Measurements from ENCODE around the gene RAD50. TPM values are rescaled to one million over a fixed set of nuclear protein-coding genes. Genes with fewer than 3 reads are reported as not detected.
A peak's percentile ranks its signal among the peaks of the same experiment; 100 is the strongest.

The RAD50 gene
- polyA plus RNA-seq, 1 experiment: 25.3 TPM

GRCh38 chr5:132658381-132659302 lies 101.9 kb downstream of the RAD50 start:
- ChIA-PET CTCF (interaction anchor here (1.0 kb wide), 1 partner anchor 11 kb away, joined by 3 read pairs; no protein-coding TSS in a partner anchor), POLR2A (no interaction called here)
- H3K4me3 ChIP-seq (ENCODE audit: low read depth, low read length): no peak overlapping the region
- no peaks in the 10 kb centered on the region; the same call in 1 of the 2 replicates for H3K9me3 ChIP-seq (ENCODE audit: control insufficient read depth, insufficient read depth, low read length)
- H3K27ac ChIP-seq (ENCODE audit: low read depth, low read length): no peak overlapping the region
- no peak for TF ChIP-seq CTCF (IDR thresholded peaks at IDR 0.05; ENCODE audit: low read depth, low read length)
- DNase-seq (ENCODE audit: low read depth, low spot score): no peak
- H3K27me3 ChIP-seq (ENCODE audit: control insufficient read depth, insufficient read depth, low read length): peaks cover 3% of the 10 kb centered on the region

- DNase-seq (ENCODE audit: low read depth, low spot score): no peak
- H3K27ac ChIP-seq (ENCODE audit: low read depth, low read length): no peak overlapping the region
- POLR2A ChIA-PET: no interaction called here
- no peak for TF ChIP-seq CTCF (IDR thresholded peaks at IDR 0.05; ENCODE audit: low read depth, low read length)
- CTCF ChIA-PET: interaction anchor here (2.3 kb wide), 1 partner anchor 160 kb away, joined by 11 read pairs; no protein-coding TSS in a partner anchor
- no peaks in the 10 kb centered on the region; the same call in 1 of the 2 replicates for H3K9me3 ChIP-seq (ENCODE audit: control insufficient read depth, insufficient read depth, low read length)
- H3K27me3 ChIP-seq (ENCODE audit: control insufficient read depth, insufficient read depth, low read length): peaks cover 3% of the 10 kb centered on the region
- H3K4me3 ChIP-seq (ENCODE audit: low read depth, low read length): no peak overlapping the region
These were observed 103.1 kb downstream of the RAD50 start for GRCh38 chr5:132659598-132660493.

- no peak overlapping the region for H3K27ac ChIP-seq (ENCODE audit: low read depth, low read length)
- peaks cover 3% of the 10 kb centered on the region for H3K27me3 ChIP-seq (ENCODE audit: control insufficient read depth, insufficient read depth, low read length)
- DNase-seq (ENCODE audit: low read depth, low spot score): no peak
- ChIA-PET POLR2A (no interaction called here), CTCF (interaction anchor here (1.0 to 2.3 kb wide), 2 partner anchors 54 to 158 kb away, joined by 4 to 11 read pairs; no protein-coding TSS in a partner anchor)
- no peak overlapping the region for H3K4me3 ChIP-seq (ENCODE audit: low read depth, low read length)
- TF ChIP-seq CTCF (IDR thresholded peaks at IDR 0.05; ENCODE audit: low read depth, low read length): peak; percentile 9; the same call in 1 of the 2 replicates
- no peaks in the 10 kb centered on the region; the same call in 1 of the 2 replicates for H3K9me3 ChIP-seq (ENCODE audit: control insufficient read depth, insufficient read depth, low read length)
These were observed 104.6 kb downstream of the RAD50 start for GRCh38 chr5:132661231-132662003.

GRCh38 chr5:132662004-132662401 lies 105.2 kb downstream of the RAD50 start:
- Histone ChIP-seq H3K9me3 (ENCODE audit: control insufficient read depth, insufficient read depth, low read length) (no peaks in the 10 kb centered on the region; the same call in 1 of the 2 replicates), H3K4me3 (ENCODE audit: low read depth, low read length) (no peak overlapping the region), H3K27ac (ENCODE audit: low read depth, low read length) (no peak overlapping the region), H3K27me3 (ENCODE audit: control insufficient read depth, insufficient read depth, low read length) (peaks cover under 1% of the 10 kb centered on the region)
- ChIA-PET POLR2A (no interaction called here), CTCF (interaction anchor here (2.3 kb wide), 1 partner anchor 158 kb away, joined by 11 read pairs; no protein-coding TSS in a partner anchor)
- DNase-seq (ENCODE audit: low read depth, low spot score): no peak
- TF ChIP-seq CTCF (IDR thresholded peaks at IDR 0.05; ENCODE audit: low read depth, low read length): no peak
